T-helper 1 cell treated with Interleukin-12 subunit alpha and Interleukin-12 subunit beta and Interleukin-4 antibody, amounts not matched to agents 30 ng/mL and 1 ng/mL, for 36 hours (primary cell): Measurements from ENCODE around the gene GNPTAB. TPM values are rescaled to one million over a fixed set of nuclear protein-coding genes. Genes with fewer than 3 reads are reported as not detected.

Experiments used
- intact Hi-C: fragments of 100-400 bp; cut with micrococcal nuclease; formaldehyde crosslinking; loops from one replicate; pipeline ENCODE4 v1.15.1; 2024
- total RNA-seq: library from RNA; stranded (reverse); gene quantifications from 2 replicates; pipeline ENCODE4 v1.2.3, GENCODE V29; 2022

Gene GNPTAB
- total RNA-seq, 1 donor from 2014 or later, result 63.1 TPM

GRCh38 chr12:101700299-101700820, 130.4 kb downstream of the GNPTAB start:
- intact Hi-C loops, result no loop called here

- intact Hi-C loops, result loop anchor here (2.0 to 10.0 kb wide), 3 partner anchors 60 to 423 kb away; partner anchors contain the start of genes NUP37, PARPBP and WASHC3
These were observed 131.9 kb downstream of the GNPTAB start for GRCh38 chr12:101698800-101699347.

DNA sequence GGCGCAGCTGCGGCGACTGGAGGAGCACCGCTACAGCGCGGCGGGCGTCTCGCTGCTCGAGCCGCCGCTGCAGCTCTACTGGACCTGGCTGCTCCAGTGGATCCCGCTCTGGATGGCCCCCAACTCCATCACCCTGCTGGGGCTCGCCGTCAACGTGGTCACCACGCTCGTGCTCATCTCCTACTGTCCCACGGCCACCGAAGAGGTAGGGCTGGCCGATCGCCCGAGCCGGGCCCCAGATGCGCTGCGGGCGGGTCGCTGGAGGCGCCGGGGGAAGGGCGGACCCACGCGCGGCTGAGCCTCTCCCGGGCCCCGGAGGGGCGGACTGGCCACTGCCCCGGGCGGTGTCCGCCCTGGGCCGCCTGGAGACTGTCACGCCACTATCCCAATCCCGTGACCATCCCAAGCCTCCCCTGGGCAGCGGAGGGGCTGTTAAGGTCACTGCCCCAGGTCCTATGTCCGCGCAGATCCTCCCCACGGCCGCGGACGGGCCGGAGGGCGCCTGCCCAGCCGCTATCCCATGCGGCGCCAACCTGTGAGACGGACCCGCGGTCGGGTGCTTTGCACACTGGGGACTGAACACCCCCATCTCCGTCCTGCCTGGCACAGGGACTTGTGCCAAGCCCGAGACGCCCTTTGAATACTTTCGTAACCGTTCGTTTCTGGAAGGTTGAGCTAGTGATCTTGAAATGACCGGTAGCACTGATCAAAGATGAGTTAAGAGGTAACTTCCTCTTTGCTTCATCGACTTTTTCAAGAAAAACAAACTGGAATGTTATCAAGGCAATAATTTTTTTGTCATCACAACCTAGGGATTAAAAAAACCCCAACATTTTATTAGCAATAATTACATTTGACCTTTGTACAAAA, 132.6 kb downstream of the GNPTAB start:
- intact Hi-C loops, result loop anchor here (1.0 to 10.0 kb wide), 9 partner anchors 27 to 424 kb away; partner anchors contain the start of genes GNPTAB, NUP37, PARPBP and UTP20

- intact Hi-C loops, result loop anchor here (1.0 to 10.0 kb wide), 8 partner anchors 26 to 425 kb away; partner anchors contain the start of genes GNPTAB, NUP37, PARPBP and UTP20
These were observed 133.4 kb downstream of the GNPTAB start, which contains the start of gene CHPT1 for GRCh38 chr12:101697197-101697929. Gene CHPT1, plus strand, starts transcription at chr12:101697640. Its CDS starts 222 bp downstream, at chr12:101697862.

DNA sequence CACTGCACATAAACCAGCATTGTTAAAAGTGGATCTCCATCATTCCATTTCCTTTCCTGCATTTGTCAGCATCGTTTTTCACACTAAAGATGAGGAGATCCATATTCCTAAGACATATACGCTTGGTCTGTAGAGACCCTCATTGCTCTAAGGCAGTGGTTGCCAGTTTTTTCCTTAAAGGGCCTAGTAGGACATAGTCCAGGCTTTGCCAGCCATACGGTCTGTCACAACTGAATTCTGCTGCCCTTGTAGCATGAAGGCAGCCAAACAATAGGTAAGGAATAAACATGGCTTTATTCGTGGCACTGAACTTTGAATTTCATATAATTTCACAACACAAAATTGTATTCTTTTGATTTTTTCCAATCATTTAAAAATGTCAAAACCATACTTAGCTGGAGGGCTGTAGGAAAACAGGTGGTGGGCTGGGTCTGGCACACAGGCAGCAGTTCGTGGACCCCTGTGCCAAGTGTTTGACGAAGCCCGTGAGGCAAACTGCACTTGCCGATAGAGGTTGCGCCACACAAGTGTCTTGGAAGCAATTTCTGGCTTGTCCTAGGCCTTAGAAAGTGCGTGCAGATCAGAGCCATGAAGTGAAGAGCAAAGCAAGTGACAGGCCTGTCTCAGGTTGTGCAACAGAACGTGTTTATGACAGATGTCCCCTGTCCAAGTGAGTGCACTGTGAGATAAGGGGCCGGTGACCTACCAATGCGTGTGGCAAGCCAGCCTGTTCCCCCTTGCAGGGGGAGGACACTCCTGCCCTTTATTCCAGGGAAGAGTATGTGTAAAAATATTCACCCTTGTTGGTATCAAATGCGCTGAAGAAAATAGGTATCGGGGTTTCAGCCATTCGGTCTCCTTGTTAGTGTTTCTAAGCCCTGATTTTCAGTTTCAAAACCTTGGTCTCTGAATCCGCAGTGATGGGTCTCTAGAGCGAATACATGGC, 134.2 kb downstream of the GNPTAB start:
- intact Hi-C loops, result loop anchor here (1.0 to 10.0 kb wide), 8 partner anchors 25 to 426 kb away; partner anchors contain the start of genes GNPTAB, NUP37, PARPBP and UTP20

DNA sequence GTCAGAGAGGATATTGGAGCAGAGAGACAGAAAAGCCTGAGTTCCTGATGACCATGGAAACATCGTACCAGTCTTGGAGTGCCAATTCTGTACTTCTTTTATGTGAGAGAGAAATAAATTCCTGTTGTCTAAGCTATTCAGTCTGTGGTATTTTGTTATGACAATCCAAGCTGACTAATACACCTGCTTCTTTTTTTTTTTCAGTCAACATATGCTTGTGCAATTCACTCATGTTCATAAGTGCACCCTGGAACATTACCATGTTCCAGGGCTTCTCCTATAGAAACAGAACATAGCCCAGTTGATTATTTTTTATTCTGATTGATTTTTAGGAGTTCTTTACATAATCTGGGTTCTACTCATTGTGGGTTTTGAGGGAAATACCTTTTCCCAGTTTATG, 135.1 kb downstream of the GNPTAB start:
- intact Hi-C loops, result loop anchor here (2.0 to 10.0 kb wide), 5 partner anchors 77 to 427 kb away; partner anchors contain the start of genes GNPTAB, NUP37, PARPBP and WASHC3

Other genes with a start within 250 kb of the GNPTAB start
- not detected in 2 replicates for gene MYBPC1, start 236.0 kb downstream of the GNPTAB start, total RNA-seq
- 3.8 and 5.2 TPM in 2 replicates for gene CHPT1, start 133.3 kb downstream of the GNPTAB start, total RNA-seq
- 0.46 and 0.93 TPM in 2 replicates for gene SYCP3, start 91.5 kb downstream of the GNPTAB start, total RNA-seq
- gene DRAM1, start 46.6 kb upstream of the GNPTAB start, total RNA-seq, result 5.9 and 7.1 TPM in 2 replicates
- 43.9 and 49.7 TPM in 2 replicates for gene WASHC3, start 231.0 kb upstream of the GNPTAB start, total RNA-seq